Omental fat pad (tissue), 4 donors: ENCODE measurements around the gene TNFSF10. TPM values are rescaled to one million over a fixed set of nuclear protein-coding genes. Genes with fewer than 3 reads are reported as not detected.

ENCODE experiments used
- ATAC-seq: fragments of 150-250 bp; one replicate; pipeline ENCODE4 v1.9.1; 2016; ENCODE audit warnings: mild to moderate bottlenecking, moderate library complexity; ENCODE audit not compliant: low FRiP score
- DNase-seq: peaks from one replicate; pipeline ENCODE4 v3.0.0-alpha.2; 2019; ENCODE audit warnings: low spot score
- total RNA-seq, 4 donors: library from RNA; depleted of rRNA; stranded (reverse); fragments of >200 nt; gene quantifications; one replicate each; pipeline ENCODE4 v1.1.0, GENCODE V29; 2016
- TF ChIP-seq, protein P1 (sequence below), 3 donors: fragments of 450-650 bp; IDR thresholded peaks; one replicate each; pipeline ENCODE4 v1.5.1; 2016 to 2017; ENCODE audit warnings: antibody characterized with exemption in 3 of 3, mild to moderate bottlenecking in 3 of 3, moderate library complexity in 2 of 3

Gene TNFSF10
- total RNA-seq, 4 donors from 2014 or later: 23.8 to 220 (median 121) TPM

DNA sequence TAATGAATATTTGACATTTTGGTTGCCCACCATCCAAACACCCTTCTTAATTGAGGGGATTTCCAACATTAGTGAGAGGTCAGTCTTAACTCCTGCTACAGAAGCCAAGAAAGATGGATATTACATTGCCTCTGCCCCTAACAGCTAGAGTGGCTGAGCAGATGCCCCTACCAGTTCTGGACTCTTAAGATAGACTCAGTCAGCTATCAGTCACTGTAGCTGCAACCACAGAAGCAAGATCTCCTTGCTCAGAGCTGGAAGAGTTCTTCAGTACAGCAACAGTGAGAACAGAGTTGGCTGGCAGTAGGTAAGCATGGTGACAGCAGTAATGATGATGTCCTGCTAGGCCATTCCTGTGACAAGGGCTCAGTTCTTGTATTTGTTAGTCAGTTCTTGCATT is 29.4 kb upstream of the TNFSF10 start:
- DNase-seq (no peak), ATAC-seq (no peak)
- TF ChIP-seq, protein P1, sequence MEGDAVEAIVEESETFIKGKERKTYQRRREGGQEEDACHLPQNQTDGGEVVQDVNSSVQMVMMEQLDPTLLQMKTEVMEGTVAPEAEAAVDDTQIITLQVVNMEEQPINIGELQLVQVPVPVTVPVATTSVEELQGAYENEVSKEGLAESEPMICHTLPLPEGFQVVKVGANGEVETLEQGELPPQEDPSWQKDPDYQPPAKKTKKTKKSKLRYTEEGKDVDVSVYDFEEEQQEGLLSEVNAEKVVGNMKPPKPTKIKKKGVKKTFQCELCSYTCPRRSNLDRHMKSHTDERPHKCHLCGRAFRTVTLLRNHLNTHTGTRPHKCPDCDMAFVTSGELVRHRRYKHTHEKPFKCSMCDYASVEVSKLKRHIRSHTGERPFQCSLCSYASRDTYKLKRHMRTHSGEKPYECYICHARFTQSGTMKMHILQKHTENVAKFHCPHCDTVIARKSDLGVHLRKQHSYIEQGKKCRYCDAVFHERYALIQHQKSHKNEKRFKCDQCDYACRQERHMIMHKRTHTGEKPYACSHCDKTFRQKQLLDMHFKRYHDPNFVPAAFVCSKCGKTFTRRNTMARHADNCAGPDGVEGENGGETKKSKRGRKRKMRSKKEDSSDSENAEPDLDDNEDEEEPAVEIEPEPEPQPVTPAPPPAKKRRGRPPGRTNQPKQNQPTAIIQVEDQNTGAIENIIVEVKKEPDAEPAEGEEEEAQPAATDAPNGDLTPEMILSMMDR (IDR thresholded peaks at IDR 0.05): no peak

GRCh38 chr3:172551874-172552273 is 28.6 kb upstream of the TNFSF10 start:
- DNase-seq (no peak), ATAC-seq (no peak)
- TF ChIP-seq, protein P1 (IDR thresholded peaks at IDR 0.05): no peak

GRCh38 chr3:172550347-172550943 is 27.2 kb upstream of the TNFSF10 start:
- ATAC-seq (peak; percentile 84), DNase-seq (no peak)
- TF ChIP-seq, protein P1 (IDR thresholded peaks at IDR 0.05): no peak

DNA sequence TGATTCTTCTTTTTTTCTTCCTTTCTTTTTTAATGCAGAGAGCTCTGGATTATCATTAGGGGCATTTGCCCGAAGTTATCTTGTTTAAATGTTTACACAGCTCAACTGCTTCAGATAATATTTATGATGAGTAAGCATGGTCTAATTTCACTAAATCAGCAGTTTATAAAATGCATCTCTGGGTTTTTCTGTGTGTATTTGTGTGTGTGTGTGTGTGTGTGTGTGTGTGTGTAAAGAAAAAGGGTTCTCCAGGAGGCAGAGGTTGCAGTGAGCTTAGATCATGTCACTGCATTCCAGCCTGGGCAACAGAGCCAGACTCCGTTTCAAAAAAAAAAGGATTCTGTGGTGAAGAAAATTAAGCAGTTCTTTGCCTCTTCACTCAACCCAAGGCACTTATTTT is 25.9 kb upstream of the TNFSF10 start:
- DNase-seq (no peak), ATAC-seq (no peak)
- TF ChIP-seq, protein P1 (IDR thresholded peaks at IDR 0.05): no peak

GRCh38 chr3:172546628-172547214 is 23.5 kb upstream of the TNFSF10 start:
- ATAC-seq: no peak
- TF ChIP-seq, protein P1 (IDR thresholded peaks at IDR 0.05): no peak
- no peak for DNase-seq

- ATAC-seq: no peak
- no peak for DNase-seq
- TF ChIP-seq, protein P1 (IDR thresholded peaks at IDR 0.05): no peak
Measured at GRCh38 chr3:172546105-172546504, 22.9 kb upstream of the TNFSF10 start.

GRCh38 chr3:172544404-172544803 is 21.2 kb upstream of the TNFSF10 start:
- DNase-seq: no peak
- TF ChIP-seq, protein P1 (IDR thresholded peaks at IDR 0.05): no peak
- no peak for ATAC-seq
